GM18526 (cell line): Measurements from ENCODE around the gene PBLD.

Experiments
- POLR2A ChIP-seq: IDR thresholded peaks from 3 replicates; pipeline ENCODE4 v1.6.1; 2011; ENCODE audit not compliant: insufficient read length; ENCODE audit errors: extremely low read depth

The PBLD gene

DNA sequence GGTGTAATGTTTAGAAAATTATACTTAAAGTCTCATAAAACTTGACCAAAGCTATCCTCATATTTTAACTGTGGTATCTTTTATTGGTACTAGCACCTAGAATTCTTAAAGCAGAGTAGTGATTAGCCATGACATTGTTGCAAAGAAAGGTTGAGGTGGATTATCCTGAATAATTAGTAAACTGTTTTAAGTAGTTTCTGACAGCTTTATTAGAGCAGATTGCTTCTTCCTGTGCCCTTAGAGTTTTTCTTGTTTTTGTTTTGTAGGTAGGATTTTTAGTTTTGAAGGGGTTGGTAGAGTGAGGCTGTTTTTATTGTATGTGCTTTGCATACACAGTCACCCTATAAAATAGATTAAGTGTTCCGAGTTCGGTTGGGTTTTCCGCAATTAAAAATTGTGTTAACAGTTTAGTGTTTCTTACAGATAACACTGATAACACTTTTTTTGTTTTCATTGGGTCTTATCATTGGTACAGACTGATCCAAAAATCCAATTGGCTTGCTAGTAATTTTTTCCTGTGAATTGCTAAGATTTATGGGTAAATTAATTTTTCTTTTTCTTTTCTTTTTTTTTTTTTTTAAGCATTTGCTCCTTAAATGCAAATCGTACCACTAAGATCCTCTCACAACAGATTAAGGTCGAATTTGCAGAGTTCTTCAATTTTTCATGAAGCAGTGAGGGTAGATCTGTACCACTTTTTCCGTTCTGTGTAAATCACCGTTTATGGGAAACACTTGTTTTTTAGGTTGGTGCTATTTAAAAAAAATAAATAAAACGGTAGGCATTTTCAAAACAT is 2.1 kb upstream of the PBLD start:
- TF ChIP-seq POLR2A: no peak

DNA sequence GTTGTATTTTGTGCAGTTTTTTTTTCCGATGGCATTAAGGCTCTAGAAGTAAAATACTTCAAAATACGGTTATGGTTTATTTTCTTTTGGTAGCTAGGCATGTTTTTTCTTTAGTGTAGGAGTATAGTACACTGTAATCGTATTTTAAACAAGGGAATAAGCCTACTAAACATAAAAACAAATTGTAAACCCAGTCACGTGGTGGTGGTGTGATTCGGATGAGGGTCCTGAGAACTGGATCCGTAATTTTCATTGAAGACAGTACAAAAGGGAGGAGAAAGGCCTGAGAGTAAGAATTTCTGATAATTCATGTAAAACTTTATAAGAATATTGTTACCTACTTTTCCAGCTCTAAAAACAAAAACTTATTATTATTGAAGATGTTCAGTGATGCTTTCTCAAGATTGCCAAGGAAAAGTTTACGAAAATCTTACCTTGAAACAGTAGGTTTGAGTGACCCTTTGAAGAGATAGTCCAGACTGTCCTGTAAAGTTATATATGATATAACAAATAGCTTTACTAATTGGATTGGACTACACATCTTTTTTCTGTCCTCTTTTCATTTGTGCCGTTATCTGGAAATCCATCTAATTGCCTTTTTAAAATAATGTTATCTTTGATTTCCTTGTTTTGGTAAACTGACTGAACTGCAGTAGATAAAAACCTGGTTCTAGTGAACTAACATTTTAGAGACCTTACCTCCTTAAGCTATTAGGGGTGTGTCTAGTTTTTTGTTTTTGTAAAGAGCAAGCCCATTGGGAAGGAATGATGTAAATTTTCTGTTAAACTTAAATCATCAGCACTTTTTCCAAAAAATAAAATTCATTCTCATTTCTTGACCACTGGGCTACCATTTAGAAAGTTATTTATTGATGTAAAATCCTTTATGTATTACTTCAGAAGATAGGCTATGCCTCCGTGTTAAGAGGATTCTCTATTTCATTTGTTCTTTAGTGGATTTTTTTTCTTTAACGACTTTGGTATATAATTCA is 1.0 kb upstream of the PBLD start:
- no peak for TF ChIP-seq POLR2A

DNA sequence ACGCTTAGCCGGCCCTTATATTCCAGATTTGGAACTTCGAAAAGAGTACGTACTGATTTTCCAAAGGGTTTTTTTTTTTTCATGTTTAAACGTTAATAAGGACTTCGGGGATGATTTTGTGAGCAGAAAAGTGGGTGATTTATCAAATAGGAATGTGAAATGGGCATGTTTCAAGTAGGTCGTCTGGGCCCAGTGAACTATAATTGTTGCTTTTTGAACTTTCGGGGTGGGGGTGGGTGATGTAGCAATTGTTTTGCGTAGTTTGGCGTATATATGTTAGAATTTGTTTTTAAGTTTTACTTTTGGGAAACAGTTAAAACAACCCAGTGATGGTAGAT is 299 bp upstream of the PBLD start:
- no peak for TF ChIP-seq POLR2A

DNA sequence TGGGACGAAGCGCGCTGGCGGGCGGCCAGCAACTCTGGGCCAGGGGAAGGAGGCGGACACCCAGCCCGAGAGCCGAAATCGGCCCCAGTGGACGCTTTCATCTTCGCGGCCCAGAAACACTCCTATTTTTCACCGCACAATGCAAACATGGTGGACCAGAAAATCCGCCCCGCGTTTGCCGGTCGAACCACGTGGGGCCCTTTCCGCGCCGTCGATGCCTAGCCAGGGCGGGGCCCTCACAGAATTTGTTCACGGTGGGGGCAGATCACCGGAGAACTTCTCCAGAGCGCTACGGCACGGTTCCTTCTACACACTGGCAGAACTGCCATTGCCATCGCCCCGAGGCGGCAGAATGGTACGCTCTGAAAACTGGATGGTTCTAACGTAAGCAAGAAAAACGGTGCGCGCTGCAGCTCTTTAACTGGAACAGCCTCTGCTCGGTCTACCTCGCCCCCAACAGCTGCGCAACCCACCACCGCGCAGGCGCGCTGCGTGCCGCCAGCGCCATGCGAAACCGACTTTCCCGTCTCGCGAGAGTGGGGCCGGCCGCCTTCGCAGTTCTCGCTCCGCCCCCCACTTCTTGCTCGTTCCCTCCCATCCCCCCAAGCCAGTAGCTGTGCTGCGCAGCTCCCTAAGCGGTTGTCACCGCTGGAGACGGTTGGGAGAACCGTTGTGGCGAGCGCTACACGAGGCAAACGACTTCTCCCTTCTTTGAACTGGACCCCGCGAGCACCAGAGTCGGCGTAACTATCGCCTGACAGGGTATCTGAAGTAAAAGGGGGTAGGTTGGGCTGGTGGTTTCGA is 1.1 kb downstream of the PBLD start, which contains the start of gene HNRNPH3:
TSS of gene HNRNPH3 (plus strand) at position 610 of the 804 bp plus-strand sequence. CDS start 5,158 bp downstream, outside the sequence.
- TF ChIP-seq POLR2A: peak; percentile 99

DNA sequence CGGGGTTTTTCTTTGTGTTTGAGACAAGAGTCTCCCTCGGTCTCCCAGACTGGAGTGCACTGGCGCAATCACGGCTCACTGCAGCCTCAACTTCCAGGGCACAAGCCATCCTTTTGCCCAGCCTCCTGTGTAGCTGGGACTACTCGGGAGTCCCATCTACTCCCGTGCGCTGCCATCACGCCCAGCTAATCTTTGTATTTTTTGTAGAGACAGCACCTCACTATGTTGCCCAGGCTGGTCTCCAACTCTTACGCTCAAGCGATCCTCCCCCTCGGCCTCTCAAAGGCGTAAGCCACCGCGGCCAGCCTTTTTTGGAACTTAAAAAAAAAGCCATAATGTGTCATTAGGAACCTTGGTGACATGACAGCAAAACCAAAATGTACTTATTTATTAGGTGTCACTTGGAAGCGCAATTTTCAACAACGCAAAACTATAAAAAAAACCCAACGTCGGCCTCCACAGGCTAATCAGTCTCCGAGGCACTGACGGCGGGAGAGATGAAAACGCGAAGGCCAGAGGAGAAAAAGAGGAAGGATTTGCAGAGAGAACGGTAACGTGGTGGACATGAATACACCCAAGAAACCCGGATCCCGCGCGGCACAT is 1.8 kb downstream of the PBLD start:
- no peak for TF ChIP-seq POLR2A

DNA sequence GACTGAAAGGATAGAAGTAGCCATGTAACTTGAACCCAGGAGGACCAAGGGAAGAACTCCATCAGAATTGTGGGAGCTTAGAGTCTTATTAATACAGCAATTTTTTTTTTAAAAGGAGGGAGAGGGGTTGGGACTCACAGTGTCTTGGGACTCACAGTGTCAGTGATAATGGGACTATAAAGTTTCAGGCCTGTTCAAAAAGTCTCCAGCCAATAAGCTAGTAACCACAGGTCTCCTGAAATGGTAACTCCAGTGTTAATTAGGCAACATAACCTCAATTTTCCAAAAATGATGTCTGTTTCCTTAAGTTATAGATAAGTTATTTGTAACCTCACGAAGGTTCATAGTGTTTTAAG is 3.2 kb downstream of the PBLD start:
- TF ChIP-seq POLR2A: no peak

DNA sequence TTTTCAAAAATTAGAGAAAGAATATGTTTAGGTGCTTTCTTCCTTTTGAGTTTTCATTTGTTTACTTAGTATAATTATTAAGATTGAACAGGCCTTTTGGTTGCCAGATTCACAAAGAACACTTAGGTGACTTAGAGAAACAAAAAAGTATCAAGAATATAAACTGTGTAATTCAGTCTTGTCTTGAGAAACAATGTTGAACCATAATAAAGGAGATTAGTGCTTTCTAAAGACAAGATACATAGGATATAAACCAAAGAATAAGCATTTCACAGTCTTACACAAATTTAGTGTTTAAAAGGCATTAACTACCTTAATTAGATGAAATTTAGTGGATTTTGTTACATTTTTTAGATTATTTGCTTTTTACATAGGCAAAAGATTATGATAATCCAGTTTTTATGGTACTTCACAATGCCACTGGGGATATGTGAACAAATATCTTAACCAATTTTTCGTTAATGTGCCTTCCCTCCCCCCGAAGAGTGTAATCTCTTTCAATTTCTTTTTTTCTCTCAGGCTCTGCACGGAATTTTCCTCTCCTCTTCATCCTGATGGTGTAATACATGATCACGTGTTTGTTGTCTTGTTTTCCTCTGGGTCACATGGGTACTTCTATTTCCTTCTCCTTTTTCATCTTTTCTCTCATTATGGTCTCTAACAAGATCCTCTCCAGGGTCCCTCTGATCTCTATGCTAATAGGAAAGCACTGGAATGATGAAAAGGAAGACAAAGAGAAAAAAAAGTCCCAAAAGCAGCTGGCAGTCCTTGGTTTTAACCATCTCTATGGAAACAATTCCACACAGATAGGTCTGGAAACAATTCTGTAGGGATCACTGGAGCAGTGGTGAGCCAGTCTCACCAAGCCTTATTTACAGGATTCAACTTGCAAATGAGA is 4.6 kb downstream of the PBLD start:
- TF ChIP-seq POLR2A: no peak

DNA sequence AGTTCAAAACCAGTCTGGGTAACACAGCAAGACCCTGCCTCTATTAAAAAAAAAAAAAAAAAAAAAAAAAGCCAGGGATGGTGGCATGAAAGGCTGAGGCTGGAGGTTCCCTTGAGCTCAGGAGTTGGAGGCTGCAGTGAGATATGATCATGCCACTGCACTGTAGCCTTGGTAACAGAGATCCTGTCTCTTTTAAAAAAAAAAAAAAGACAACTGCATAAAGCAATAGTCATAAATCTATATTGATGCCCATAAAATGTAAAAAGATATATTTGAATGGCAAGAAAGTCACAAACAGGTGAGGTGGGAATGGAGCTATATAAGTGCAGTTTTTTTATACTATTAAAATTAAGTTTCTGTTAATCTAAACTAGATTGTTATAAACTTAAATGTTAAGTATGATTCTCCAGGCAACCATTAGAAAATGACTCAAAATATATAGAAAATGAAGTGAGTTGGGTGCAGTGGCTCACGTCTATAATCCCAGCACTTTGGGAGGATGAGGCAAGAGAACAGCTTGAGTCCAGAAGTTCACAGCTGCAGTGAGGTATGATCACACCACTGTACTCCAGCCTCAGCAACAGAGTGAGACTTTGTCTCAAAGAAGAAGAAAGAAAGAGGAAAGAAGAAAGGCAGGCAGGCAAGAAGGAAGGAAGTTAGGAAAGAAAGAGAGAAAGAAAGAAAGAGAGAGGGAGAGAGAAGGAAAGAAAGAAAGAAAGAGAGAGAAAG is 14.2 kb downstream of the PBLD start:
- TF ChIP-seq POLR2A: no peak

DNA sequence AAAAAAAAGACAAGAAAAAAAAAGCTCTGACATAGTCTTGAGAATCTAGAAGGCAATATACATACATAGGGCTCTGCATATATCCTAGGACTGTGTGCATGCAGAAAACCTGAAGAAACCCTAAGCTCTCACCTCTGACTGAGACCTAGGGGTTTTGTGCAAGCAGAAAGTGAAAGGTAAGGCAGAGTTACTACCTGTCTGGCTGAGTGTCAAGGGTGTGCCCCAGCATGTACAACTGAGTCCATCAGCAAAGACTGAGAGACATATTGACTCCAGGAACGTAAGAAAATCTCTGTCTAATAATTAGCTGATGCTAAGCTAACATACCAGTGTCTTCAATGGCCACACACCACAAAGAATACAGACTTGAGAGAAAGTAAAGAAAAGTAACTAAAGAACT is 17.1 kb downstream of the PBLD start:
- TF ChIP-seq POLR2A: no peak

DNA sequence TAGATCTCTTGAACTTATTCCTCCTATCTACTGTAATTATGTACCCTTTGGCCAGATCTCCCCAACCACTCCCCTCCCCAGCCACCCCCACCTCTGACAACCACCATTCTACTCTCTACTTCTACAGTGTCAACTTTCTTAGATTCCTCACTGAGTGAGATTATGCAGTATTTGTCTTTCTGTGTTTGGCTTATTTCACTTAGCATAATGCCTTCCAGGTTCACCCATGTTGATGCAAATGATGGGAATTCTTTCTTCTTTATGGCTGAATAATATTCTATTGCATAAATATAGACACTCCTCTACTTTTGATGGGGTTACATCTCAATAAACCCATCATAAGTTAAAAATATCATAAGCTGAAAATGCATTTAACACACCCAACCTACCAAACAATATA is 22.2 kb downstream of the PBLD start:
- TF ChIP-seq POLR2A: no peak

DNA sequence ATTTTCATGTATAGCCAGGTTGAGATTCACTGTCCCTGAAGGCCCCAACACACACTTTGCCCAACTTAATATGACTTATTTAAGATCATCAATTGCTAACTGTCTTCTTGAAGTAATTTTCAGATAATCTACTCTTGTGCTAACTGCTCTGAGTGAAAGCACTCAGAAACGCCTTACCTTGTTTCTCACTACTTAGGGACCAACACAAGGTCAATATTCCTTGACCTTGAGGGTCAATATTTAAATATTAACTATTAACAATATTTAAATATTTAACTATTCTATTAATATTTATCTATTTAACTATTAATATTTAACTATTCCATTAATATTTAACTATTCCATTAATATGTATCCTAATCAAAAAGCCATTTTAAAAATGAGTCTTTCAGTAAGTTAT is 26.9 kb downstream of the PBLD start:
- TF ChIP-seq POLR2A: no peak

DNA sequence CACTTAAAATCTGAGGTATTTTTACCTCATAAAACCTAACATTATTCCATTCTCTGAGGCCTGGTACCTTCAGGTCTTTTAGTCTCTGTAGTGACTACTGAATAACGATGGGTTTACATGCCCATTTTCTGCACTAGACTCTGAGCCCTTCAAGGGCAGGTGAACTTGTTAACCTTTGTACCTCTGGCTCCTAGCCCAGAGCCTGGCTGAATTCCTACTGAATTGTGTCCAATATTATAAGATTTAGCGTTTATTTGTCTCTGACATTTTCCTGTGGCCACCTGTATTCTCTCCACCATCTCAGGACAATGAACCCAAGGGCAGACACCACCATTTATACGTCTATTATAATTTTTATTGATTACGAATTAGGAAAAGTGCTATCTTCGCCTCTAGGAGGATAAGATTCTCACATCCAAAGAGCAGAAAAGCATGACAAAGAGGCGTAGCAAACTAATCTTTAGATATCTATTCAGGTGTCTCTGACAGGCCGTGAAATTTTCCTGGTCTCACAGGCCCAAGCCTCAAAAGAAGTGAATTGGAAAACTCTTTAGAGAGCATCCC is 28.8 kb downstream of the PBLD start:
- TF ChIP-seq POLR2A: no peak

DNA sequence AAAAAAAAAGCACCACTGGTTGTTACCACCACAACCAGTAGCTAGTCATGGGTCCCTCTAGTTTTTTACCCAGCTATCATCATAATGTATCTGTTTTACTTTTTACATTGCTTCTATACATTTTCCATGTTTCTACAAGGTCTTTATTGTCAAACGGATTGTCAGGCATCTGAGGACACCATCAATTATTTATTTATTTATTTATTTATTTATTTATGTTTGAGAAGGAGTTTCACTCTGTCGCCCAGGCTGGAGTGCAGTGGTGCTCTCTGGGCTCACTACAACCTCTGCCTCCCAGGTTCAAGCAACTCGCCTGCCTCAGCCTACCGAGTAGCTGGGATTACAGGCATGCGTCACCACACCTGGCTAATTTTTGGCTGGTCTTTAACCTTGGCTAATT is 29.9 kb downstream of the PBLD start:
- no peak for TF ChIP-seq POLR2A
